CD8-positive, alpha-beta memory T cell (primary cell): ENCODE data around the gene CPA2. TPM values are rescaled to one million over a fixed set of nuclear protein-coding genes. Genes with fewer than 3 reads are reported as not detected.

Source experiments
- CTCF ChIA-PET: fragments of 350-600 bp; sonication (Branson Sonifier 250); formaldehyde crosslinking; loops from one replicate; lab custom pipeline; 2021; ENCODE audit warnings: antibody characterized with exemption; lab: Charles Lee
- POLR2A ChIA-PET: fragments of 350-600 bp; sonication (Branson Sonifier 250); formaldehyde crosslinking; loops from one replicate; lab custom pipeline; 2021; ENCODE audit warnings: antibody characterized with exemption; lab: Charles Lee
- DNase-seq, 5 donors: peaks; one replicate each; pipeline versions ENCODE4 v3.0.0 to v3.0.0-alpha.2; 2020 to 2022; ENCODE audit warnings: mixed read lengths in 1 of 5
- H3K27ac ChIP-seq: one replicate; pipeline ENCODE4 v1.7.0; 2013; ENCODE audit warnings: low read depth, mild to moderate bottlenecking, low read length, moderate library complexity
- H3K27me3 ChIP-seq: 2 replicates; pipeline ENCODE4 v1.7.0; 2013; ENCODE audit warnings: low read length, mild to moderate bottlenecking; ENCODE audit not compliant: insufficient read depth, poor library complexity, severe bottlenecking
- H3K36me3 ChIP-seq: 2 replicates; pipeline ENCODE4 v1.7.0; 2013; ENCODE audit warnings: mild to moderate bottlenecking, low read length, moderate library complexity; ENCODE audit not compliant: insufficient read depth
- H3K4me1 ChIP-seq: 2 replicates; pipeline ENCODE4 v1.7.0; 2013; ENCODE audit warnings: mild to moderate bottlenecking, low read length, moderate library complexity; ENCODE audit not compliant: insufficient read depth
- H3K4me3 ChIP-seq: 2 replicates; pipeline ENCODE4 v1.7.0; 2013; ENCODE audit warnings: mild to moderate bottlenecking, low read length
- H3K9me3 ChIP-seq: 2 replicates; pipeline ENCODE4 v1.7.0; 2013; ENCODE audit warnings: mild to moderate bottlenecking, low read length
- H3K27ac Mint-ChIP-seq, 8 donors: one replicate each; pipeline ENCODE4 v1.8.0; 2020 to 2021; ENCODE audit warnings: mixed read lengths in 8 of 8, mild to moderate bottlenecking in 6 of 8, inconsistent platforms in 3 of 8, moderate library complexity in 3 of 8
- H3K27me3 Mint-ChIP-seq, 2 donors: one replicate each; pipeline ENCODE4 v1.8.0; 2020 to 2021; ENCODE audit warnings: mixed read lengths in 2 of 2, mild to moderate bottlenecking in 1 of 2, moderate library complexity in 1 of 2
- H3K36me3 Mint-ChIP-seq, 3 donors: one replicate each; pipeline ENCODE4 v1.8.0; 2020 to 2021; ENCODE audit warnings: mixed read lengths in 3 of 3, inconsistent platforms in 1 of 3, mild to moderate bottlenecking in 1 of 3
- H3K4me1 Mint-ChIP-seq, 3 donors: one replicate each; pipeline ENCODE4 v1.8.0; 2020 to 2021; ENCODE audit warnings: mixed read lengths in 3 of 3, inconsistent platforms in 1 of 3, mild to moderate bottlenecking in 1 of 3
- H3K4me3 Mint-ChIP-seq, 7 donors: one replicate each; pipeline ENCODE4 v1.8.0; 2020 to 2021; ENCODE audit warnings: mixed read lengths in 7 of 7, mild to moderate bottlenecking in 6 of 7, moderate library complexity in 4 of 7, inconsistent platforms in 2 of 7
- H3K9me3 Mint-ChIP-seq, 5 donors: one replicate each; pipeline ENCODE4 v1.8.0; 2020 to 2022; ENCODE audit warnings: mixed read lengths in 5 of 5, mild to moderate bottlenecking in 3 of 5, moderate library complexity in 2 of 5, inconsistent platforms in 1 of 5
- polyA plus RNA-seq: library from polyadenylated mRNA; unstranded; fragments of 300-500 nt; fragmentation: Illumina TruSeq; gene quantifications from one replicate; pipeline ENCODE4 v1.2.3, GENCODE V29; 2021
- total RNA-seq, 2 experiments: library from RNA; stranded (reverse); gene quantifications; one replicate each; pipeline ENCODE4 v1.2.3, GENCODE V29; 2021

CPA2 gene
- total and polyA plus RNA-seq, 3 experiments from 2014 or later = not detected

DNA sequence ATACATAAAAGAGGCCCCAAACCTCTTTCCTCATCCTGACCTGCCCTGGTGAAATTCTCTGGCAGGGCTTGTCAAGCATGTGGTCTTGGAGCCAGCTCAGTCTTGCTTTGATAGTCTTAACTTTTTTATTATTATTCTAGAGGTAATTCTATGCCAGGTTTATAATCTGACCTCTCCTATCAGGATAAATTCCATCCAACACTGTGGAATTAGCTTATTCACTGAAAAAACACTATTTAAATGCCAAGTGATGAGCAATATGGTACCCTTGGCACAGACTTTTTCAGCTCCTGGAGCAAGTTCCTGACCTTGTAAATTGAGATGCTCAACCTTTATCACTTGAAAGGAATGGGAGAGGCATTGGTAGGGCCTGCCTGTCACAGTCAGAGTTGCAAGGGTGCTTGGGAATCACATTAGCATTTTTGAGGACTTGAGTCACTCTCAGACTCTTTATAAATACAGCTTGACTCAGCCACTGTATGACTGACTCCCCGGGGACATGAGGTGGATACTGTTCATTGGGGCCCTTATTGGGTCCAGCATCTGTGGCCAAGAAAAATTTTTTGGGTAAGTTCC is 26.1 kb downstream of the CPA2 start, which contains the start of gene CPA4:
TSS of gene CPA4 (plus strand) at position 480 of the 576 bp plus-strand sequence. CDS start at position 500, 20 bp downstream.
- POLR2A ChIA-PET = no interaction called here
- CTCF ChIA-PET = no interaction called here
- Mint-ChIP-seq H3K27me3 (peaks cover 7 to 8% of the 10 kb centered on the region in 2 donors), H3K36me3 (no peaks in the 10 kb centered on the region), H3K9me3 (no peaks in the 10 kb centered on the region), H3K4me3 (no peak within 1 kb of the TSS), H3K27ac (no peak within 1 kb of the TSS), H3K4me1 (no peaks in the 10 kb centered on the region)
- no peaks in the 10 kb centered on the region for H3K27me3 ChIP-seq
- no peak for DNase-seq
- H3K4me3 ChIP-seq = no peak within 1 kb of the TSS
- no peaks in the 10 kb centered on the region for H3K9me3 ChIP-seq
- no peak within 1 kb of the TSS for H3K27ac ChIP-seq
- H3K4me1 ChIP-seq = no peaks in the 10 kb centered on the region
- no peaks in the 10 kb centered on the region for H3K36me3 ChIP-seq

DNA sequence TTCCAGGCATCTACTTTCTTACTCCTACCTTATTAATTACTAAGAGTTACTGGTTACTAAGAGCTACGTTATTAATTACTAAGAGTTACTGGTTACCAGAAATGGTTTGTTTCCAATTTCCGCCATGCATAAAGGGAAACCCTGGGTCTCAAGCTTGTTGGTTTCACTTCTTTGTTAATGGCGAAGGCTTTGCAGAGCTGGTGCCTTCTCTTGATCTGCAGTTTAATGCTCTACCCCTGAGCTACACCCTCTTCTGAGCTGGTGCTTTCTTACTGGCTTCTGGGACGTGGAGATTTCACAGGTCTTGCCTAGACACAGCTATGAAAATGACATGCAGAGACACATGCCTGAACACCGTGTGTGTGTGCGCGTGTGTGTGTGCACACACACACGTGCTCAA is 26.9 kb downstream of the CPA2 start:
- H3K9me3 ChIP-seq = no peaks in the 10 kb centered on the region
- ChIA-PET CTCF (interaction anchor here (1.0 kb wide), 1 partner anchor 20 kb away, joined by 3 read pairs; no protein-coding TSS in a partner anchor), POLR2A (no interaction called here)
- H3K4me3 Mint-ChIP-seq = no peak overlapping the region
- H3K27ac ChIP-seq = no peak overlapping the region
- H3K27me3 Mint-ChIP-seq = peaks cover 7 to 8% of the 10 kb centered on the region in 2 donors
- H3K4me1 Mint-ChIP-seq = no peaks in the 10 kb centered on the region
- H3K36me3 Mint-ChIP-seq = no peaks in the 10 kb centered on the region
- H3K27me3 ChIP-seq = no peaks in the 10 kb centered on the region
- H3K9me3 Mint-ChIP-seq = no peaks in the 10 kb centered on the region
- H3K4me1 ChIP-seq = no peaks in the 10 kb centered on the region
- no peak overlapping the region for H3K27ac Mint-ChIP-seq
- H3K4me3 ChIP-seq = no peak overlapping the region
- no peak for DNase-seq
- H3K36me3 ChIP-seq = no peaks in the 10 kb centered on the region

DNA sequence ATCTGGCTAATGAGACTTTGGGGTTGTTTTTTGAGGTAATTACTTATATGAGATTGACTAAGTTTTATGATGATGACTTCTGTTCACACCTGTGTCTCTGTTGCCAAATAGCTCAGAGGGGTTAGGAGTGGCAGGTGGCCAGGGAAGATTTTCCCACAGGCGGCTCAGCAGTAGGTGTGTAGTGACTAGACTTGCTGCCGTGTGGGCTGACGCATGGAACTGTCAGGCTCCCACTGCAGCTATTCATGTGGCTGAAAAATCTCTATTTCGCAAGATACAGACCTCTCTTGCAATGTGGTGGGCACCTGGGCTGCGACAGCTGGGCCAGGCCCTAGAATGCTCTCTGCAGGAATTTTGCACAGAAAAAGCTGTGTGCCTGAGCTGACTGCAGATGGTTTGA is 27.7 kb downstream of the CPA2 start:
- POLR2A ChIA-PET = no interaction called here
- Mint-ChIP-seq H3K4me3 (no peak overlapping the region), H3K27ac (no peak overlapping the region), H3K27me3 (peaks cover 7 to 8% of the 10 kb centered on the region in 2 donors), H3K4me1 (no peaks in the 10 kb centered on the region), H3K9me3 (no peaks in the 10 kb centered on the region), H3K36me3 (no peaks in the 10 kb centered on the region)
- no peaks in the 10 kb centered on the region for H3K36me3 ChIP-seq
- H3K9me3 ChIP-seq = no peaks in the 10 kb centered on the region
- no peak overlapping the region for H3K27ac ChIP-seq
- CTCF ChIA-PET = interaction anchor here (1.0 kb wide), 1 partner anchor 20 kb away, joined by 3 read pairs; no protein-coding TSS in a partner anchor
- DNase-seq = no peak
- H3K4me3 ChIP-seq = no peak overlapping the region
- H3K27me3 ChIP-seq = no peaks in the 10 kb centered on the region
- no peaks in the 10 kb centered on the region for H3K4me1 ChIP-seq

DNA sequence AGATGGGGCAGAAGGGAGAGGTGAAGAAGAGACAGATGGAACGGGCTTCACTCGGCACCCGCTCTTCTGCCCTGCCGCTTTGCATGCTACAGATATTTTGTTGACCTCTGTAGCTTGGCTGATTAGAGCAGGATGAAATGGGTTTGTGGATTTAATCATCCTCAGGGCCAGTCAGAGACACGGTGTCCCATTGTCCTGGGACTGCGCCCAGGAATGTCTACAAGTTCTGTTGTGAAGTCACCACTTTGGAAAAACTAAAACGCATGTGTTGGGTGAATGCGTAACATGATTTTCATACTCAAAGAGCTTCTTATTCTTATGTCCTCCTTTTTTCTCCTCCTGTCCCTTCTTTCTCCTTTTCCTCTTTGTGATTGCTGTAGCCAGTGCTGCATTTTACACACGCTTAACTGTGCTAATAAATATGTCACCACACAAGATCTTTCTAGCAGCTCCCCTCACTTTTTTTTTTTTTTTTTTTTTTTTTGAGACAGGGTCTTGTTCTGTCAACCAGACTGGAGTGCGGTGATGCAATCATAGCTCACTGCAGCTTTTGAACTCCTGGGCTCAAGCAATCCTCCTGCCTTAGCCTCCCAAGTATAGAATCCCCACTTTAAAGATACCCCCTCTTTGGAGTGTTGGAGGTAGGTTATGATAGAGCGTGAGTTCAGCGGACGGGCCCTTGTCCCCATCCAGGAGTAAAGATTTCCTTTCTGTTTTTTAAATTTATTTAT is 29.7 kb downstream of the CPA2 start:
- Mint-ChIP-seq H3K27me3 (peaks cover 9 to 16% of the 10 kb centered on the region in 2 donors), H3K27ac (no peak overlapping the region), H3K36me3 (no peaks in the 10 kb centered on the region), H3K4me3 (no peak overlapping the region), H3K9me3 (no peaks in the 10 kb centered on the region), H3K4me1 (no peaks in the 10 kb centered on the region)
- Histone ChIP-seq H3K27ac (no peak overlapping the region), H3K36me3 (no peaks in the 10 kb centered on the region), H3K9me3 (no peaks in the 10 kb centered on the region), H3K27me3 (peaks cover 4% of the 10 kb centered on the region), H3K4me3 (no peak overlapping the region), H3K4me1 (no peaks in the 10 kb centered on the region)
- ChIA-PET POLR2A (no interaction called here), CTCF (no interaction called here)
- no peak for DNase-seq

DNA sequence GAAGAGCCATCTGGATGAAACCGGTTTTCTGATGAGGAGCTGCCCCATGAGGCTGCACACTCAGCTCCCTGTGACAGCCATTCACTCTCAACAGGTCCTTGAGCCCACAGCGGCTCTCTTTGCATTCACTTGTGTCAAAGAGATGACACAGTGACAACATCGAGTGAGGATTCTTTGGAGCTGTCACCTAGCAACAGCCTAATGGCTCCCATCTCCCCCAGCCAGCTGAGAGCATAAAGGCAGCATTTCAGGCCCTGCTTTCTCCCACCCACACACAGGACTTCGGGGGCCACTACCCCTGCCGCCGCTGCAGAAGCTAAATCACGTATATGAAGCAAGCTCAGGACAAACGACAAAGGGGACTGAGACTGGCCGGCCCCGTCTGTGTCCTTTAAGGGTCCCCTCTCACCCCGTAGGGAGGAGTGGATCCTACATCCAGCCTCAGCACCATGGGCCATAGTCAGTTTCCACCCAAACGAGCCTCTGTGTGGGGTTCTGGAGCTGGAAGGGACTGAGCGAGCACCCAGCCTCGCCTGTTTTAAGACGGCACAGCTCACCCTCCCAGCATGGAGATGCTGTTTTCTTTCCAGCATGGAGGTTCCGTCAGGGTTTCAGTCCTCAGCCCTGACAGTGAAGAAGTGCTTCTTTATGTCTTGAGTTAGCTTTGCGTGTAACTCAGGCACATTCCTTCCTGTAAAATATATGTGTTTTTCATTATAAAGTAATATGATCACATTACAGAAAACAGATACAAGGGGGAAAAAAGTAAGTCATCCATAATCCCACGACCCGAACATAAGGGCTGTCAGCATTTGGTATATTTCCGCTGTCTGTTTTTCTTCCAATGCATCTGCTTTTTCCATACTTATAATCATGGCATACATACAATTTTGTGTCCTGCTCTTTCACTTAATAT is 31.2 kb downstream of the CPA2 start:
- no peak for DNase-seq
- POLR2A ChIA-PET = no interaction called here
- no peaks in the 10 kb centered on the region for H3K36me3 Mint-ChIP-seq
- H3K4me3 Mint-ChIP-seq = no peak overlapping the region
- Histone ChIP-seq H3K27ac (no peak overlapping the region), H3K4me3 (no peak overlapping the region), H3K36me3 (no peaks in the 10 kb centered on the region), H3K4me1 (no peaks in the 10 kb centered on the region), H3K27me3 (peaks cover 7% of the 10 kb centered on the region), H3K9me3 (no peaks in the 10 kb centered on the region)
- no peaks in the 10 kb centered on the region for H3K9me3 Mint-ChIP-seq
- H3K27ac Mint-ChIP-seq = no peak overlapping the region
- CTCF ChIA-PET = interaction anchor here (0.7 kb wide), 1 partner anchor 15 kb away, joined by 3 read pairs; no protein-coding TSS in a partner anchor
- H3K27me3 Mint-ChIP-seq = peaks cover 11 to 26% of the 10 kb centered on the region in 2 donors
- H3K4me1 Mint-ChIP-seq = no peaks in the 10 kb centered on the region

DNA sequence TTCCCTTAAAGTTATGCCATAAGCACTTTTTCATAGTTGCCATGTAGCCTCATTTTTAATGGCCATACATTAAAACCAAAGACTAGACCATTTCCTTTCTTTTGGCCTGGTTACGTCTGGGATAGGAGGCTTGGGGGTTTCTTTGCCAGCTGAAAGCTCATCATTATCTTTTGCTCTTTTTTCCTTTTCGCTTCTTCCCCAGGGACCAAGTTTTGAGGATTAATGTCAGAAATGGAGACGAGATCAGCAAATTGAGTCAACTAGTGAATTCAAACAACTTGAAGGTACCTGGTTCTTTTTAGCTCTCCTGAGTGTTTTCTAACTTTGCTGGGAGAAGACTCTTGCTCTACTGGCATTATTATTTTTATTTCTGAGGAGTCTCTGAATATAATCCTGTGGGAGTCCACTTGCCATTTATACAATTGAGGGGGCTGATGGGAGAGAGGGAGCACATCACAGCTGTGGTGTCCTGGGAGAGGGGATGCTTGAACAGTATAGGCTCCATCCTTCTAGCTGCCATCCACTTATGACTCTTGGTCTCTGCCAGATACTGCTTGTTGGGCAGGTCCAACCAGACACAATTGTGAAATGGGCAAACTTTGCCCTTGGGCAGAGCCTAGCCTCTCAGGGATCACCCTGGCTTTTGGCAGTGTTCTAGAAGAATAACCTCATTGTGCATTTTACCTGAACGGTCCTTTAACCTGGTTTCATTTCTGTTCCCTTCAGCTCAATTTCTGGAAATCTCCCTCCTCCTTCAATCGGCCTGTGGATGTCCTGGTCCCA is 32.1 kb downstream of the CPA2 start:
- Histone ChIP-seq H3K9me3 (no peaks in the 10 kb centered on the region), H3K4me1 (no peaks in the 10 kb centered on the region), H3K27me3 (peaks cover 8% of the 10 kb centered on the region), H3K36me3 (no peaks in the 10 kb centered on the region), H3K27ac (no peak overlapping the region), H3K4me3 (no peak overlapping the region)
- CTCF ChIA-PET = no interaction called here
- POLR2A ChIA-PET = no interaction called here
- no peak for DNase-seq
- Mint-ChIP-seq H3K4me1 (no peaks in the 10 kb centered on the region), H3K4me3 (no peak overlapping the region), H3K36me3 (no peaks in the 10 kb centered on the region), H3K27me3 (peaks cover 11 to 27% of the 10 kb centered on the region in 2 donors), H3K9me3 (no peaks in the 10 kb centered on the region), H3K27ac (no peak overlapping the region)

DNA sequence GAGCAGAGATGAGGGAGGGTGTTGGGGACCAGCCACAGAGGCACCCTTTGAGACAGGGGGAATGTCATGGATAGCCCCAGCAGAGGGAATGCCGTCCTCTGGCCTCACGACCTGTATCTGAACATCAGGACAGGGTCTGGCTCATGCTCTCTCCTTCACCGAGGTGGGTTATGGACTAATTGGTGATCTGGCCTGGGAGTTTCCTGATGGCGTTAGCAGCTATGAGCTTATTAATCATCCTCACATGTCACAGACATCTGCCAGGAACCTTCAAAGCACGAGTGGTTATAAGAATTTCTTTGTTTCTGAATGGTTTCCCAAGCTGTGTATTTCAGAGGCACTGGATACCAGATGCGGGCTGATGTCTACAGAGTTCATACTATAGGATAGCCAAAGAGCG is 33.2 kb downstream of the CPA2 start:
- Histone ChIP-seq H3K27me3 (peaks cover 8% of the 10 kb centered on the region), H3K4me1 (no peaks in the 10 kb centered on the region), H3K9me3 (no peaks in the 10 kb centered on the region), H3K4me3 (no peak overlapping the region), H3K36me3 (no peaks in the 10 kb centered on the region), H3K27ac (no peak overlapping the region)
- Mint-ChIP-seq H3K27me3 (peaks cover 10 to 31% of the 10 kb centered on the region in 2 donors), H3K27ac (no peak overlapping the region), H3K36me3 (no peaks in the 10 kb centered on the region), H3K4me1 (no peaks in the 10 kb centered on the region), H3K9me3 (no peaks in the 10 kb centered on the region), H3K4me3 (no peak overlapping the region)
- DNase-seq = no peak
- ChIA-PET CTCF (no interaction called here), POLR2A (no interaction called here)
